H1 (cell line): ENCODE results near the gene SLC20A1.

Source experiments
- CTCF ChIP-seq, 3 experiments: IDR thresholded peaks; 1 replicate in 2 of 3; 2 replicates in 1 of 3; pipeline versions ENCODE4 v1.5.1 to v1.6.1; 2011; ENCODE audit warnings: low read length in 3 of 3, mild to moderate bottlenecking in 3 of 3, inconsistent platforms in 2 of 3, low read depth in 1 of 3, moderate library complexity in 1 of 3; ENCODE audit not compliant: insufficient read depth in 1 of 3; ENCODE audit errors: control extremely low read depth in 1 of 3
- MAX ChIP-seq: IDR thresholded peaks from 2 replicates; pipeline ENCODE4 v1.6.1; 2012; ENCODE audit warnings: inconsistent platforms
- POLR2AphosphoS5 ChIP-seq: IDR thresholded peaks from 2 replicates; pipeline ENCODE4 v1.6.1; 2011; ENCODE audit warnings: low read depth, low read length
- SUZ12 ChIP-seq: fragments of 200-600 bp; sonication (generic); IDR thresholded peaks from 2 replicates; pipeline ENCODE4 v1.6.1; 2012; ENCODE audit warnings: mild to moderate bottlenecking, inconsistent platforms, low read length, moderate library complexity, mixed read lengths

- TF ChIP-seq CTCF (IDR thresholded peaks at IDR 0.05; ENCODE audit: control extremely low read depth in 1 of 3, insufficient read depth in 1 of 3, low read depth in 1 of 3, low read length in 3 of 3) (no peak), SUZ12 (no peak), POLR2AphosphoS5 (no peak), MAX (no peak)
Measured at GRCh38 chr2:112623913-112624777, 21.6 kb upstream of the SLC20A1 start.
